GM19240 (cell line): ENCODE results near the gene KCNMA1.
"Not testable (repeated sequence)": the region's sequence is repeated elsewhere in the genome, so short reads cannot be mapped to it uniquely, and the experiment has no call there.

Experiments
- DNase-seq: peaks from one replicate; pipeline ENCODE4 v3.0.0; 2011; ENCODE audit warnings: low spot score; ENCODE audit not compliant: insufficient read length

Gene KCNMA1

DNA sequence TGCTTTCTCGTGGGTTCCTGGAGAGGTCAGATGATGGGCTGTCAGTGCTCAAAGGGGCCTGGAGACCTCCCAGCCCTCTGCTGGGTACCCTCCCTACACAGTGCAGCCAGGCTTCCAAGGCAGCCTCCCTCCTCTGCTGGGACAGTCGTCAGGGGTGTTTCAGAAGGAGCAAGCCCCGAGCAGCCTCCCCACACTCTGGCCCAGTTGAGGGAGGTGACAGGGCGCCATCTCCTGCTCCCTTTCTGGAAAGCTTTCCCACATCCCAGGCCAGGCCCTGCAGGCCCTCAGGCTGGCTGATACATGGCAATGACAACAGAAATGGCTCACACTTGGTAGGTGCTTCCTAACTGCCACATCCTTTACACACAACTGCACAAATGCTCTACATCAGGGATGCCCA, 32.1 kb downstream of the KCNMA1 start:
- DNase-seq, result no peak

DNA sequence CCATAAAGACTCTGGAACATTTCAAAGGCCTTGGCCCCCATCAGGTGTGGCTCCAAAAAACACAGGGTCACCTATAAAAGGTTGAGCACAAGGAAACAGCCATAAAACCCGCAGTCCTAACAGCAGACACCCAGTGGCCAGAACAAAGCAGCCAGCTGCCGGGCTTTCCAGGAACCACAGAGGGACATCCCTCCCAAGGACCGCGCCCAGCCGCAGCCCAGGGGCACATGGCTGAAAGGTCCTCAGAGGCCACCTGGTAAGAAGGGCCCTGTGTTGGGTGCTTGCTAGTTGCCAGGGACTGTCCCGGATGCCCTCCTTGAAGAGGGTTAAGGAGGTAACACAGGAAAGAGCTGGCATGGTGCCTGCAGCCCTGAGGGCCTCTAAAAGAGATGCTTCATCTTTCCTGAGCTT, 32.7 kb downstream of the KCNMA1 start:
- no peak for DNase-seq

DNA sequence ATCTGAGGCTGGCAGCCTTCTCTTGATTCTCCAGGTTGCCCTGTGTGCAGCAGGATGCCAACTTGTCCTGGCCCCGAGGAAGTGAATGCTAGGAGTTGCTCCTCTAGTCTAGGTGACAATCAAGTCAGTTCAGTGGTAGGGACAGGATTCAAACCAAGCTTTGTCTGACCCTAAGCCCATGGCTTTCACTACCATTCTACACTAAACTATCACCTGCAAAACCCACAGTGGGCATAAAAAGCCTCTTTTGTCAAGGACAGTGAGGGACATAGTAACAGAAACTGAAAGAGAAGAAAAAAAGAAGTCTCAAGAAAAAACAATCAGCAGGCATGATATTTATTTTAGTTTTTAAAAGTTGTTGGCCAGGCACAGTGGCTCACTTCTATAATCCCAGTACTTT, 33.5 kb downstream of the KCNMA1 start:
- no peak for DNase-seq

DNA sequence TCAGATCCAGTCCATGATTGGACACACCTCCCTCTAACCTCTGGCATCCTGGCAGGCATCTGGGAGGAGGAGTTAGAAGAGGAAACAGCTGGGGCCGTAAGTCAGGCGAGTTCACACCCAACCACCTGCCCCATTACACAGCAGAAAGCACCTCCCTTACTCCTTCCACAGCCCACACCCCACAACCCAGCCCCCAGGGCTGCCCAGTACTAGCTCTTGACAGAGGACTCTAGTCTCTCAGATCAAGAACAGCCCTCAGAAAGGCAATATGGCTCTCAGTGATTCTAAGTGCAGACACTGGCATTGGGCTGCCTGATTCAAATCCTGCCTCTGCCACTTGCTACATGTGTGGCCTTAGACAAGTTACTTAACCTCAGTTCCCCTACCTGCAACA, 34.1 kb downstream of the KCNMA1 start:
- no peak for DNase-seq

DNA sequence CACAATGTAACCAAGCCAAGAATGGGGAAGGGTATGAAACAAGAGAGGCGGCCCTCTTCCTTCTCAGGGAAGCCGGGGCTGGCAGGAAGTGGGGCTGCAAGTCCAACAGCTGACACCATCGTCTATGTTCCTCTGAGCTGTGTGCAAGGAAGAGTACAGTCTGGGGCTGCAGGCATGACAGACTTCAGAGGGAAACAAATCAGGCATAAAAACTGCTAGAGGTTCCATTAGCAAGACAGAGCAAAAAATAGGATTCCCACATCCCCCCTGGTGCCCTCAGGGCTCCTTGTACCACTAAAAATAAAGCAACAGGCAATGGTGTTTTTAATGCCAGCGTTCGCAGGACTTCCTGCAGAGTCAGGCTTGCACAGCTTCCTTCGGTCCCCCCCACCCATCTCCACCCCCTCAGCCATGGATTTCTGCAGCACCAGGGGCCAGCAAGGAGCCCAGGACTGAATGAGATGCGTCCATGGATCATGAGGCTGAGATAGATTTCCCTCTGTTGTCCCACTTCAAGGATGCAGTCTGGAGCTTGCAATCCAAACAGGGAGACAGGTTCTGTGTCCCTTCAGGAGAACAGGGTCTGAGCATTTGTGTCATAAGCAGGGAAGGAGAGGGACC, 34.6 kb downstream of the KCNMA1 start:
- DNase-seq, result no peak

DNA sequence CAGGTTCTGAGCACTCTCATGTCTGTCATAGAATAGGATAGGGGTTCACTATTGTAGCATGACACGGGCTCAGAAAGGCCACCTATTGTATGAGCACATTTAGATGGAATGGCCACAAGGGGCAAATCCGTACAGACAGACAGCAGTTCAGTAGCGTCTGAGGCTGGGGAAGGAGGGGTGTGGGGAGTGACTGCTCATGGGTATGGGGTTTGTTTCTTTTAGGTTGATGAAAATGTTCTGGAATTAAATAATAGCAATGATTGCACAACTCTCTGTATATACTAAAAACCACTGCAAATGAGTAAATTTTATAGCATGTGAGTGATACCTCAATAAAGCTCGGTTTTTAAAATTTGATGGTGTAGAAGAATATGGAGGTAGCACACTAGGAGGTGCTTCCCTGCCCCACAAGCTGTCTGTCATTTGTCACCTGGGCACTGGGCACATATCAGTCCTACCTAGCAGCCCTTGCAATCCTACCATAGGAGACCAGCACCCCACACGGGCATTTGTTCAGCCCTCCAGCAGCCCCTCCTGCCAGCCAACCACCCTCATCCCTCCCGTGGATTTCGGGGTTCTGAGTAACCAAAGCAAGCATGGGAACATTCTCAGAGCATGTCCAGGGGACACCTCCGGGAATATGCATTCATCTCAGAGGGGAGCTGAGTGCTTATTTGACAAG, 35.2 kb downstream of the KCNMA1 start:
- DNase-seq, result no peak

DNA sequence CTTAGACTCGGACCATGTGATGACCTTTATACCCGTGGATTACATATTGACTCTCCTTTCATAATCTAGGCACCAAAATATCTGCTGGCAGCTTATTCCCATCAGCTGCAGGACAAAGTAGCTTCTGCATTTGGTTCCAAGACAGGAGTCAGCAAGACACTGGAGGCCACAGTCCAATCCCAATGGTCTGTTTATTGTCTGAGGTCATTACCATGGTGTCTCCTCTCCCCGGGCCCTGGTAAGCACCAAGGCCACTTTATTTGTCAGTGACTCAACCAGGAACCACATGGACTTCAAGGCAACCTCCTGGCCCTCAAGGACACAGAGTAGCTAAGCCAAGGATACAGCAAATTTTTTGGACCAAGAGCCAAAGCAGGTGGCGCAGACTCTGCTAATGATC, 36.1 kb downstream of the KCNMA1 start:
- no peak for DNase-seq

DNA sequence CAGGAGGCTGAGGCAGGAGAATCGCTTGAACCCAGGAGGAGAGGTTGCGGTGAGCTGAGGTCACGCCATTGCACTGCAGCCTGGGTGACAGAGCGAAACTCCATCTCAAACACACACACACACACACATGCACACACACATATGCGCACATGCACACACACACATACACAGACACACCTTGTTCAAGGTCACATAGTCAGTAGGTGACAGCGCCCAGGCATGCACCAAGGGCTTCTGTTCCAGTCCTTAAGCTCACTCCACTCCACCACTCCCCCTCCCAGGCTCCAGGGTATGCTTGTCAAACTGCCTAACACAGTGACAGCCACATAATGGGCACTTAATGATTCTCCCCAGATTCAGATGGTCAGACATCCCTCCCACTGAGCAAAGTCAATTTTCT, 37.0 kb downstream of the KCNMA1 start:
- no peak for DNase-seq

DNA sequence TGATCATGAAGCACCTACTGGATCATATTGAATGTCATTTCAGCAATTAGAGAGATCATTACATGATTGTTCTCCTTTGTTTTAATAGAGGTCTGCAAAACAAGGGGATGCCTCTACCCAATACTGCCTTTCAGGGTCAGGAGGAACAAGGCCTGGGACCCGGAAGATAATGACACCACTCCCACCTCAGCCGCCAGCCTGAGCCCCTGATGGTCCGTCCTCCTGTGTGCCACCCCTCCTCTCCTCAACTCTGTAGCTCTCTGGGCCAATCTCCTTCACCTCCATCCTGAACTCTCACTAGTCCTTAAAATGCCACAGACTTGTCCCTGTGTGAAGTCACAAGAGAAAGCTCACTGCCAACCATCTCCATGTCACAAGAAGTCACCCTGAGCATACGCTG, 38.0 kb downstream of the KCNMA1 start:
- DNase-seq, result no peak

DNA sequence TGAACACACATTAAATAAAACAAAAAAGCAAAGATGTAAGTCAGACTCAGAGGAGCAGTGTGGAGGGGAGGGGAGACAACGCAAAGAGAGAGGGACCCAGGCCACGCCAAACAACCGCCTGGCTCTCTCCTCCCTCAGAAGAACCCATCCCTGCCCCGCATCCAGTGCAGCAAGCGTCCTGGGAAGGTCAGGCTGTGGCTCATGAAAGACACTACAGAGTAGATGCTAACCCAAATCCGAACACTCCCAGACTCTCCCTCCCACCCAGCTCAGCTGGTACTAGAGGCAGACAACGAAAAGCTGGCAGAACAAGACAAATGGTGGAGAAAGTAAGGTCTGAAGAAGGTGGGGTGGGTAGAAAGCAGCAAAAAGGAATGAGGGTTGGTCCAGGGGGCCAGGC, 39.0 kb downstream of the KCNMA1 start:
- no peak for DNase-seq

DNA sequence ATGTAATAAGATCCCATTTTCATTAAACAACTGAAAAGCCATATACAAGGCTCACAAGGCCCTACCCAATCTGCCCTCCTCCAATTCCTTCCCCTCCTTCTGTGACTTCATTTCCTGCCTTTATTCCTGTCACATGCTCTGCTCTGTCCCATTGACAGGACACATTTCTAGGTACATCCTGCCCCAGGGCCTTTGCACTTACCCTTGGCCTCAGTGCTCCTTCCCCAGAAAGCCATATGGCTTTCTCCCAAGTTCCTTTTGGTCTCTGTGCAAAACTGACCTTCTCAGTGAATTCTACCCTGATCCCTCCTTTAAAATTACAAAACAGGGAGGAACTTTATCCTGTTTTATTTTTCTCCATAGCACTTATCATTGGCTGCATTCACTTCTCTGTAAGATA, 40.0 kb downstream of the KCNMA1 start:
- no peak for DNase-seq

DNA sequence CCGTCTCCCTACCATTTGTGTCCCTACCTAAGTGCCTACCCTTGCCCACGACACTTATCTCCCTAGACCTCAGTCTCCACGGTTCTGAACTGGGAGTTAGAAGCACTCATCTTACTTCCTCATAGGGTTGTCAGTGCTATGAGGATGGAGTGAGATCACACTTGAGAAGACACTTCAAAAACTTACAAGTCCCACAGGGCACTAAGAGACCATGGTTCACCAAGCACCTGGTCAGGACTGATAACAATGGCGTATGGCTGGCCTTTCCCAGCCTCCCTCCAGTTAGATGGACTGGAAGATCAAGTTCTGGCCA, 43.2 kb downstream of the KCNMA1 start:
- DNase-seq, result no peak

DNA sequence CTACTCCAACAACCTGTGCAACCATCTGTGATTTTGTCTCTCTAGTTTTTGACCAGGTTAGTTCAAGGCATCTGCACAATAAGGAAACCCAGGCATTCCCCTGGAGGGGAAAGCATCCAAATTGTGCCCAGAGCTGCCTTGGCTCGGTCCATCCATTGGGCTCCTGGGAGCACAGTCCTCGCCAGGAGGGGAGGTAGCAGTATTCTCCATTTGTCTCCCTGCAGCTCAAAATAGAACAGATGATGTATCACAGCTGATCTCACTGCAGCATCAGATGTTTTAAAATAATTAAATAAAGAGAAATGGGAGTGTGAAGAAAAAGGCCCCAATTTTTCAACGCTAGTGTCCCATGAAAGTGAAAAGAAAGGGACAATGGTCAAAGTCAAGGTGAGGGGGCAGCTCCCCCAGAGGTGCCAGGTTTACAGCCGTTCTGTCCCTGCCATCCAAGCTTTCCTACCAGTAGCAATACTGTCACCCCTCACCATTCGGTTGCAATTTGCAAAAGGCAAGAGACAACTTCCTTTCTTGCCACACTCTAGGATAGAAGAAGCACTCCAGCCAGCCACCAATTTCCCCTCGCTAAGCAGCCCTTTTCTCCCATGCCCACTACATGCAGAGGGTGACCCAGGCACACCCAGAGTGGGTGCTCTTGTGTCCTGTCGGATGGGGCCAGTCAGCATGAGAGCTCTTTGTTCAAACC, 43.7 kb downstream of the KCNMA1 start:
- no peak for DNase-seq

DNA sequence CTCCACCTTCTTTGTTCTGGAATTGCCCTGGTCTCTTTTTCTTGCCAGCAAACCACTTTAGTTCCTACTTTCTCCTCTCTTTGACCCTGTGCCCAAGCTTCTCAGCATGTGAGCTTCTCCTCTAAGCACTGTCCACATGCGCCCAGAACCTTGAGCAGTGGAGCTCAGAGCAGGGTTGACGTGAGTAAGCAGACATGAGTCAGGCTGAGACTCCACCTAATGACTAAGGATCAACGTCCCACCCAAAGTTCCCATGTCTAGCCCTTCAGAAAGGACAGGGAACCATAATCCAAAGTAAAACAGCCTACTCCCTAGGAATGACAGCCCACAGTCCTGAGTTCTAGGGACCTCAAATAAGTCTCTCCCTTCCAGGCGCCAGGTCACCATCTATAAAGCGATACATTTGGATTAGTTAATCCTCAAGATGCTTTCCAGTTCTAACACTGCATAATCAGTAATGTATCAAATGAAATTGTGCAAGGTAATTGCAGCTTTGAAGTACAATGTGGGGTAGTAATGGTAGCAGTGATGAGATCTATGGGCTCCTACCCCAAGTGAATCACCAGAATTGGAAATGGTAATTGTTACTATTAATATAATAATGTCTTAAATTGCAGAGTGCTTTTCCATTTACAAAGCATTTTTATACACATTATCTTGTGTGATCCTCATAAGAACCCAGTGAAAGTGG, 44.5 kb downstream of the KCNMA1 start:
- DNase-seq, result no peak

DNA sequence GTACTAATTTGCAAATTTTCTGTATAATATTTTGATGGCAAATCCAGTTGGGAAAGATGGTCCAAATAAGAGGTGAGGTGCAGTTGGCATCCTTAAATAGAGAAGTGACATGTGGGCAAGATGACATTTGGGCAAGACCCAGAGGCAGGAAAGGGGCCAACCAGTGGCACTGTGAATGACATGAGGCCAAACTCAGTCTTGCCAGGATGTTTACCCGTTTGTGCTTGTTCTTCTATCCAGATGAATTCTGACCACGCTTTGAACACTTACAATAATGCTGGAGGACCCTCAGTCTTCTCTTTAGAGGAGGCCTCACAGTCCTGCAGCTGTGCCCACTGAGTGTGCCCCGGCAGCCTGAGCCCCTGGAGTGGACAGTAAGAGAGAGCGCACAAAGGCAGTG, 45.1 kb downstream of the KCNMA1 start:
- no peak for DNase-seq

DNA sequence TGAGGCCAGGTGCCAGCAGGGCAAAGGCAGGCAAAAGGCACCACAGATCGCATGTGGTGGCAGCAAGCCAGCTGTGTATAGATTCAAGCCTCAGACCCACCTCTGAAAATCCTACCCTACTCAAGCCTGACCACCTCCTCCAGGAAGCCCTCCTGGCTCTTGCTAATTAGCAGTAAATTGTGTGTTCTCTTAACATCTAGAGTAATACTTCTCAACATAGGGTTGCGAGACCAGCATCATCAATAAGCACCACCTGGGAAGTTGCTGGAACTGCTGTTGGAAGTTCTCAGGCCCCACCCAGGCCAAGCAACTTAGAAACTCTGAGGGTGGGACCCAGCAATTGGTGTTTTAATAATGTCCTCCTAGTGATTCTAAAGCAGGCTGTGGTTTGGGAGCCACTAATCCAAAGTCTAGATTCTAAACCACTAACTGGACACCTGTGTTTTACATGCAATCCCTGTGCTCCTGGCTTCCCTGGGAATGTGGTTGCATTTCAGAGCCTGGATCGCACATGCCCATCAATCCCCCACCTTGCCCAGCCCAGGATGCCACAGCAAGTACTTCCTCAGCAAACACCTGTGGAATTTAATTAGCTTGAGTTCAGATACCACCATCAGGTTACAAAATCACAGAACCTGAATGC, 46.2 kb downstream of the KCNMA1 start:
- DNase-seq, result no peak

DNA sequence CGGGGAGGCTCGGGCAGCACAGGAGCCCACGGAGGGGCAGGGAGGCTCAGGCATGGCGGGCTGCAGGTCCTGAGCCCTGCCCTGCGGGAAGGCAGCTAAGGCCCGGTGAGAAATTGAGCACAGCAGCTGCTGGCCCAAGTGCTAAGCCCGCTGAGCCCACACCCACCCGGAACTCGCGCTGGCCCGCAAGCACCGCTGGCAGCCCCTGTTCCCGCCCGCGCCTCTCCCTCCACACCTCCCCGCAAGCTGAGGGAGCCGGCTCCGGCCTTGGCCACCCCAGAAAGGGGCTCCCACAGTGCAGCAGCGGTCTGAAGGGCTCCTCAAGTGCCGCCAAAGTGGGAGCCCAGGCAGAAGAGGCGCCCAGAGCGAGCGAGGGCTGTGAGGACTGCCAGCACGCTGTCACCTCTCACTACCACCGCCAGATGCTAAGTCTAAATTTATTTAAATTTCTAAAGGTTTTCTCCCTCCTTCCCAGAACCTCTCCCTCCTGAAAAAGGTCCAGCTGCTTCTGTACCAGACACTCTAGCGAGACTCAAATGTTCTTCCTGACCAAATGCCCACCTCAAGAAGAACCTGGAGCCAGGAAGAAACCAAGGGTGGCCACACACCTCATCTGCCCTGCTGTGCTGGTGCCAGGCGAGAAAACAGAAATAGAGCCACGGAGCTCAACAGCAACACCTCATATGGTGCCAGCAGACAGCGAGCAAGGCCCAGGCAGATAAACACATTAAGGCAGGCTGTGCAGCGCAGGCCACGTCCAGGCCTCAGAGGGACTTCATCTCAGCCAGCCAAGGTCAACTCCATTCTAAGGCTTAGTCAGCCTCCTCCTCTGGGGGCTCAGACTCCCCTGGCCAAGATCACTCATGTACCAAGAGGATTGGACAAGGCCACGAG, 47.0 kb downstream of the KCNMA1 start:
- no peak for DNase-seq

DNA sequence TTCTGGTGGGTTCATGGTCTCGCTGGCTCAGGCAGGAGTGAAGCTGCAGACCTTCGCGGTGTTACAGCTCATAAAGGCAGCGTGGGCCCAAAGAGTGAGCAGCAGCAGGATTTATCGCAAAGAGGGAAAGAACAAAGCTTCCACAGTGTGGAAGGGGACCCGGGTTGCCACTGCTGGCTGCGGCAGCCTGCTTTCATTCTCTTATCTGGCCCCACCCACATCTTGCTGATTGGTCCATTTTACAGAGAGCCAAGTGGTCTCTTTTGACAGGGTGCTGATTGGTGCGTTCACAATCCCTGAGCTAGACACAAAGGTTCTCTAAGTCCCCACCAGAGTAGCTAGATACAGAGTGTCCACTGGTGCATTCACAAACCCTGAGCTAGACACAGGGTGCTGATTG, 47.9 kb downstream of the KCNMA1 start:
- DNase-seq, result not testable (repeated sequence)

DNA sequence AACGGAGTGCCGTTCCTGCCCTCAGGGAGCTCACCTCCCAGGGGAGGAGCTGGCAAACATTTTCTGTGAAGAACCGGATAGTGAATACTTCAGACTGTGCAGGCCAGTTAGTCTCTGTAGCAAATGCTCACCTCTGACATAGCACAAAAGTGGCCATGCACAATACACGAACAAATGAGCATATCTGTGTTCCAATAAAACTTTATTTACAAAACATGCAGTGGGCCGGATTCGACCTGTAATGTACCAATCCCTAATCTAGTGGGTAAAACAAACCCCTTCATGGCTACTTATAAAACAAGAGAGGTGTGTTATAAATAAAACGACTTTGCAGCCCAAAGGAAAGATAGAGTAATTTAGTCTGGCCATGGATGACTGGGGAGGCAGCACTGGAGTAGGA, 48.7 kb downstream of the KCNMA1 start:
- no peak for DNase-seq

DNA sequence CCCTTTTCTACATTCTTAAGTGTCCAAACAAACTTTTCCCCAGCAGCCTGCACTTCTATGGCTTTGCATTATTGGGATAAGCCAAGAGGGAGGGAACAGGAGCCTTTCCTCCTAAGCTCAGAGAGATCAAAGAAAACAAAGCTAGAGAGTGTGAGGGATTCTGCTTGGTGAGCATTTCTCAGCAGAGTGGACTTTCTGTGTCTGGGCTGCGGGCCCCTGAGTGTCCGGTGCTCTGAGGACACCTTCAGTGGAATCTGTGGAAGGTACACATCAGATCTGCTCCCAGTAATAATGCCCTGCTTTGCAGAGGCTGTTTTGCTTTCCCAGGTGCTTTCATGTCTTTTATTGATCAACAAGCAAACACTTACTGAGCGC, 50.2 kb downstream of the KCNMA1 start:
- no peak for DNase-seq
